ENCODE data around the gene FBXL20. TPM values are rescaled to one million over a fixed set of nuclear protein-coding genes. Genes with fewer than 3 reads are reported as not detected.
"Not testable (repeated sequence)": the region's sequence is repeated elsewhere in the genome, so short reads cannot be mapped to it uniquely, and the experiment has no call there.

Gene FBXL20
- total RNA-seq, 3 donors from 2014 or later = 17.0 to 33.1 (median 25.3) TPM

GRCh38 chr17:39341541-39341940 is 59.9 kb downstream of the FBXL20 start:
- Histone ChIP-seq H3K36me3 (no peaks in the 10 kb centered on the region), H3K9me3 (no peaks in the 10 kb centered on the region), H3K4me3 (no peak overlapping the region), H3K27me3 (no peaks in the 10 kb centered on the region), H3K4me1 (no peaks in the 10 kb centered on the region), H3K27ac (no peak overlapping the region)
- TF ChIP-seq POLR2A (IDR thresholded peaks at IDR 0.05) (no peak), POLR2AphosphoS5 (IDR thresholded peaks at IDR 0.05) (no peak), CTCF (IDR thresholded peaks at IDR 0.05) (no peak)
- DNase-seq (ENCODE audit: low spot score in 2 of 2) = no peak
- intact Hi-C loops (cut with DNase I; ENCODE audit: low total_unique reads) = no loop called here

GRCh38 chr17:39340731-39341130 is 60.7 kb downstream of the FBXL20 start:
- Histone ChIP-seq H3K36me3 (no peaks in the 10 kb centered on the region), H3K27me3 (no peaks in the 10 kb centered on the region), H3K4me1 (no peaks in the 10 kb centered on the region), H3K4me3 (no peak overlapping the region), H3K27ac (no peak overlapping the region), H3K9me3 (no peaks in the 10 kb centered on the region)
- no peak for DNase-seq (ENCODE audit: low spot score in 2 of 2)
- TF ChIP-seq CTCF (IDR thresholded peaks at IDR 0.05) = no peak
- TF ChIP-seq POLR2AphosphoS5 (IDR thresholded peaks at IDR 0.05) = no peak
- no peak for TF ChIP-seq POLR2A (IDR thresholded peaks at IDR 0.05)
- intact Hi-C loops (cut with DNase I; ENCODE audit: low total_unique reads) = no loop called here

GRCh38 chr17:39339272-39339671 is 62.2 kb downstream of the FBXL20 start:
- TF ChIP-seq POLR2AphosphoS5 (IDR thresholded peaks at IDR 0.05) (no peak), CTCF (IDR thresholded peaks at IDR 0.05) (no peak), POLR2A (IDR thresholded peaks at IDR 0.05) (no peak)
- Histone ChIP-seq H3K4me1 (no peaks in the 10 kb centered on the region), H3K27me3 (no peaks in the 10 kb centered on the region), H3K36me3 (no peaks in the 10 kb centered on the region), H3K27ac (no peak overlapping the region), H3K4me3 (no peak overlapping the region), H3K9me3 (no peaks in the 10 kb centered on the region)
- DNase-seq (ENCODE audit: low spot score in 2 of 2) = no peak
- intact Hi-C loops (cut with DNase I; ENCODE audit: low total_unique reads) = no loop called here

- H3K4me1 ChIP-seq; H3K9me3 ChIP-seq; DNase-seq (ENCODE audit: low spot score in 2 of 2); intact Hi-C loops (cut with DNase I; ENCODE audit: low total_unique reads); H3K27ac ChIP-seq; H3K27me3 ChIP-seq; H3K36me3 ChIP-seq; H3K4me3 ChIP-seq: not testable (repeated sequence)
Observed at GRCh38 chr17:39337649-39338048, 63.8 kb downstream of the FBXL20 start.

- no peaks in the 10 kb centered on the region for H3K4me1 ChIP-seq
- TF ChIP-seq POLR2AphosphoS5 (IDR thresholded peaks at IDR 0.05) = no peak
- no peak for TF ChIP-seq CTCF (IDR thresholded peaks at IDR 0.05)
- TF ChIP-seq POLR2A (IDR thresholded peaks at IDR 0.05) = no peak
- no peak overlapping the region for H3K27ac ChIP-seq
- intact Hi-C loops (cut with DNase I; ENCODE audit: low total_unique reads) = no loop called here
- no peak overlapping the region for H3K4me3 ChIP-seq
- no peak for DNase-seq (ENCODE audit: low spot score in 2 of 2)
- no peaks in the 10 kb centered on the region for H3K36me3 ChIP-seq
- no peaks in the 10 kb centered on the region for H3K9me3 ChIP-seq
- no peaks in the 10 kb centered on the region for H3K27me3 ChIP-seq
Observed at GRCh38 chr17:39335704-39336223, 65.7 kb downstream of the FBXL20 start.

- H3K4me3 ChIP-seq; H3K36me3 ChIP-seq; H3K27me3 ChIP-seq; H3K4me1 ChIP-seq; DNase-seq (ENCODE audit: low spot score in 2 of 2); intact Hi-C loops (cut with DNase I; ENCODE audit: low total_unique reads); H3K27ac ChIP-seq; H3K9me3 ChIP-seq: not testable (repeated sequence)
Observed at GRCh38 chr17:39334008-39334744, 67.2 kb downstream of the FBXL20 start.

Data from breast epithelium (tissue), 4 donors.